Measurements from ENCODE around the gene KRT84. TPM values are rescaled to one million over a fixed set of nuclear protein-coding genes. Genes with fewer than 3 reads are reported as not detected.

The KRT84 gene
- total RNA-seq, 1 donor from 2014 or later: not detected

- Histone ChIP-seq H3K4me3 (no peak overlapping the region), H3K4me1 (no peaks in the 10 kb centered on the region), H3K36me3 (no peaks in the 10 kb centered on the region), H3K27ac (no peak overlapping the region), H3K27me3 (ENCODE audit: low read depth) (peaks cover 23% of the 10 kb centered on the region), H3K9me3 (no peaks in the 10 kb centered on the region)
- DNase-seq (no peak), ATAC-seq (no peak)
- intact Hi-C loops (cut with DNase I): no loop called here
- no peak for TF ChIP-seq CTCF (IDR thresholded peaks at IDR 0.05)
Observed at GRCh38 chr12:52360106-52360662, 25.3 kb downstream of the KRT84 start.

- ATAC-seq (peak; percentile 47 to 56), DNase-seq (no peak)
- Histone ChIP-seq H3K4me1 (no peaks in the 10 kb centered on the region), H3K27ac (no peak overlapping the region), H3K27me3 (ENCODE audit: low read depth) (peaks cover 23% of the 10 kb centered on the region), H3K36me3 (no peaks in the 10 kb centered on the region), H3K4me3 (no peak overlapping the region), H3K9me3 (no peaks in the 10 kb centered on the region)
- intact Hi-C loops (cut with DNase I): no loop called here
- TF ChIP-seq CTCF (IDR thresholded peaks at IDR 0.05): no peak
Observed at GRCh38 chr12:52359621-52360061, 25.8 kb downstream of the KRT84 start.

- no peak overlapping the region for H3K4me3 ChIP-seq
- H3K4me1 ChIP-seq: no peaks in the 10 kb centered on the region
- H3K9me3 ChIP-seq: no peaks in the 10 kb centered on the region
- TF ChIP-seq CTCF (IDR thresholded peaks at IDR 0.05): no peak
- peaks cover 18% of the 10 kb centered on the region for H3K27me3 ChIP-seq (ENCODE audit: low read depth)
- ATAC-seq (no peak), DNase-seq (no peak)
- intact Hi-C loops (cut with DNase I): no loop called here
- no peak overlapping the region for H3K27ac ChIP-seq
- no peaks in the 10 kb centered on the region for H3K36me3 ChIP-seq
Observed at GRCh38 chr12:52358575-52359350, 26.7 kb downstream of the KRT84 start.

GRCh38 chr12:52356762-52357580, 28.5 kb downstream of the KRT84 start:
- H3K36me3 ChIP-seq: no peaks in the 10 kb centered on the region
- no peak overlapping the region for H3K27ac ChIP-seq
- H3K4me1 ChIP-seq: peaks cover 3% of the 10 kb centered on the region
- no peak for DNase-seq
- no peak overlapping the region for H3K4me3 ChIP-seq
- intact Hi-C loops (cut with DNase I): no loop called here
- ATAC-seq: no peak
- peaks cover 18% of the 10 kb centered on the region for H3K27me3 ChIP-seq (ENCODE audit: low read depth)
- no peaks in the 10 kb centered on the region for H3K9me3 ChIP-seq
- no peak for TF ChIP-seq CTCF (IDR thresholded peaks at IDR 0.05)

GRCh38 chr12:52356031-52356761, 29.3 kb downstream of the KRT84 start:
- DNase-seq (no peak), ATAC-seq (peak in 1 of 2 donors; percentile 2)
- Histone ChIP-seq H3K9me3 (no peaks in the 10 kb centered on the region), H3K36me3 (no peaks in the 10 kb centered on the region), H3K27me3 (ENCODE audit: low read depth) (peaks cover 18% of the 10 kb centered on the region), H3K4me3 (no peak overlapping the region), H3K4me1 (peaks cover 7% of the 10 kb centered on the region), H3K27ac (no peak overlapping the region)
- TF ChIP-seq CTCF (IDR thresholded peaks at IDR 0.05): no peak
- intact Hi-C loops (cut with DNase I): no loop called here

Data from lower lobe of right lung (tissue), 2 donors.